GM12892 (cell line): ENCODE results near the gene TBC1D4.

Experiments
- POLR2A ChIP-seq: IDR thresholded peaks from 2 replicates; pipeline ENCODE4 v1.6.1; 2011; ENCODE audit warnings: low read depth, low read length, control low read depth
- POLR2AphosphoS5 ChIP-seq: IDR thresholded peaks from 2 replicates; pipeline ENCODE4 v1.6.1; 2011; ENCODE audit warnings: low read depth, low read length, control low read depth
- TAF1 ChIP-seq: IDR thresholded peaks from 2 replicates; pipeline ENCODE4 v1.6.1; 2011; ENCODE audit warnings: low read depth, mild to moderate bottlenecking, control low read depth, low read length, borderline replicate concordance

GRCh38 chr13:75495938-75496337 lies 14.0 kb upstream of the TBC1D4 start:
- no peak for TF ChIP-seq POLR2A
- no peak for TF ChIP-seq POLR2AphosphoS5
- TF ChIP-seq TAF1: no peak
